DND-41 (cell line): ENCODE data around the gene ARL5B.
A peak's percentile ranks its signal among the peaks of the same experiment; 100 is the strongest.

Experiments used
- ATAC-seq: fragments of 200-7000 bp; cut with Tn5 transposase; 3 replicates; pipeline ENCODE4 v1.9.1; 2021; ENCODE audit warnings: low read depth; ENCODE audit not compliant: insufficient read depth
- DNase-seq: peaks from one replicate; pipeline ENCODE4 v3.0.0-alpha.2; 2020
- H2AFZ ChIP-seq: 2 replicates; pipeline ENCODE4 v1.6.0; 2012; ENCODE audit warnings: low read depth, low read length
- H3K27ac ChIP-seq: 2 replicates; pipeline ENCODE4 v1.5.1; 2012; ENCODE audit warnings: low read length, inconsistent platforms
- H3K27me3 ChIP-seq: fragments of 200-600 bp; sonication (generic); 2 replicates; pipeline ENCODE4 v1.6.0; 2012; ENCODE audit warnings: low read length, mild to moderate bottlenecking, inconsistent platforms; ENCODE audit not compliant: insufficient read depth, poor library complexity
- H3K36me3 ChIP-seq: 2 replicates; pipeline ENCODE4 v1.5.1; 2012; ENCODE audit warnings: low read length, inconsistent platforms; ENCODE audit not compliant: insufficient read depth
- H3K4me1 ChIP-seq: 2 replicates; pipeline ENCODE4 v1.5.1; 2012; ENCODE audit warnings: mild to moderate bottlenecking, low read length; ENCODE audit not compliant: insufficient read depth
- H3K4me2 ChIP-seq: 2 replicates; pipeline ENCODE4 v1.6.0; 2012; ENCODE audit warnings: mild to moderate bottlenecking, moderate library complexity, low read length, inconsistent platforms; ENCODE audit not compliant: insufficient read depth
- H3K4me3 ChIP-seq, 2 experiments: fragments of 200-600 bp in 1 of 2; shearing (Covaris generic) in 1 of 2; 2 replicates each; pipeline ENCODE4 v1.5.1; 2012 to 2016; ENCODE audit warnings: inconsistent platforms in 2 of 2, low read length in 2 of 2, mild to moderate bottlenecking in 2 of 2, low read depth in 1 of 2, moderate library complexity in 1 of 2
- H3K79me2 ChIP-seq: 2 replicates; pipeline ENCODE4 v1.6.0; 2012; ENCODE audit warnings: low read length, inconsistent platforms; ENCODE audit not compliant: insufficient read depth
- H3K9ac ChIP-seq: 2 replicates; pipeline ENCODE4 v1.6.0; 2012; ENCODE audit warnings: low read depth, mild to moderate bottlenecking, inconsistent platforms, low read length, moderate library complexity
- H3K9me3 ChIP-seq: 2 replicates; pipeline ENCODE4 v1.5.1; 2012; ENCODE audit warnings: low read length, moderate library complexity, mild to moderate bottlenecking, inconsistent platforms; ENCODE audit not compliant: insufficient read depth, severe bottlenecking
- H4K20me1 ChIP-seq: 2 replicates; pipeline ENCODE4 v1.6.0; 2012; ENCODE audit warnings: low read length; ENCODE audit not compliant: insufficient read depth
- CTCF ChIP-seq: IDR thresholded peaks from 2 replicates; pipeline ENCODE4 v1.5.1; 2012; ENCODE audit warnings: borderline replicate concordance, low read length, moderate library complexity, mild to moderate bottlenecking; ENCODE audit not compliant: poor library complexity, severe bottlenecking; ENCODE audit errors: extremely low read depth
- EZH2 ChIP-seq: IDR thresholded peaks from 3 replicates; pipeline ENCODE4 v1.6.1; 2012; ENCODE audit warnings: borderline replicate concordance, low read depth, mild to moderate bottlenecking, moderate library complexity, low read length, inconsistent platforms; ENCODE audit not compliant: severe bottlenecking

Gene ARL5B

GRCh38 chr10:18647151-18647550, 12.1 kb upstream of the ARL5B start:
- Histone ChIP-seq H4K20me1 (no peaks in the 10 kb centered on the region), H3K36me3 (peaks cover 35% of the 10 kb centered on the region), H2AFZ (no peak overlapping the region), H3K4me3 (no peak overlapping the region), H3K9ac (no peak overlapping the region), H3K79me2 (peaks cover 43% of the 10 kb centered on the region), H3K4me1 (peaks cover 37% of the 10 kb centered on the region), H3K4me2 (no peak overlapping the region), H3K27ac (no peak overlapping the region), H3K9me3 (no peaks in the 10 kb centered on the region), H3K27me3 (no peaks in the 10 kb centered on the region)
- TF ChIP-seq EZH2 (no peak), CTCF (no peak)
- DNase-seq (no peak), ATAC-seq (no peak)

GRCh38 chr10:18647945-18648344, 11.3 kb upstream of the ARL5B start:
- H3K4me2 ChIP-seq: peak overlapping the region; percentile 79; the same call in 1 of the 2 replicates
- H3K4me3 ChIP-seq: 0 out of 4 replicates have a peak overlapping the region, but pooled peaks of 1 of the 2 experiments have one; percentile 10
- TF ChIP-seq CTCF: no peak
- no peak for TF ChIP-seq EZH2
- no peaks in the 10 kb centered on the region for H4K20me1 ChIP-seq
- no peak for ATAC-seq
- H3K36me3 ChIP-seq: peaks cover 34% of the 10 kb centered on the region
- no peak overlapping the region for H3K9ac ChIP-seq
- H3K4me1 ChIP-seq: peaks cover 42% of the 10 kb centered on the region
- no peaks in the 10 kb centered on the region for H3K27me3 ChIP-seq
- no peaks in the 10 kb centered on the region for H3K9me3 ChIP-seq
- H3K27ac ChIP-seq: no peak overlapping the region; the same call in 1 of the 2 replicates
- H3K79me2 ChIP-seq: peaks cover 40% of the 10 kb centered on the region
- DNase-seq: no peak
- no peak overlapping the region for H2AFZ ChIP-seq

DNA sequence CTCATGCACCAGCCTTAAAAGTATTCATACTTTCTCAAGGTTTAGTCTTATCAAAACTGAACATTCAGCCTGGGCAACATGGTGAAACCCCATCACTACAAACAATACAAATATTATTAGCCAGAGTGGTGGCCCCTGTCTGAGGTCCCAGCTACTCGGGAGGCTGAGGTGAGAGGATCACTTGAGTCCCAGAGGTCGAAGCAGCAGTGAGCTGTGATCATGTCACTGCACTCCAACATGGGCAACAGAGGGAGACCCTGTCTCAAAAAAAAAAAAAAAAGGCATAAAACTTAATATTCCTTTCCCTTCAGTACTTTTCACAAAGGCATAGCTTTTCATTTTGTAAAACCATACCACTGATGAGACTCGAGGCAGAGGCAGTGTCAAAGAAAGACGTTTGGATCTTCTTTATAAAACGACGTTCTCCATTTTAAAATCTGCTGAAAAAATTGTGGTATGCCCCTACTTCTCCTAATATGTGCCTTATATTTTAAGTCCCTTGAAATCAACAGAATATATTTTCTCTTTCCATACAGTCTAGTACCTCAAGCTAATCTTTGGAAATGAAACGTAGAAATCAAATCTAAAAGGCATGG, 9.8 kb upstream of the ARL5B start:
- DNase-seq (no peak), ATAC-seq (no peak)
- peaks cover 42% of the 10 kb centered on the region for H3K4me1 ChIP-seq
- peak overlapping the region; percentile 74 to 91; a peak in 3 of 4 replicates for H3K4me3 ChIP-seq
- H4K20me1 ChIP-seq: no peaks in the 10 kb centered on the region
- peak overlapping the region; percentile 79 for H3K27ac ChIP-seq
- H3K9me3 ChIP-seq: no peaks in the 10 kb centered on the region
- H2AFZ ChIP-seq: peak overlapping the region; percentile 96; the same call in 1 of the 2 replicates
- H3K4me2 ChIP-seq: peak overlapping the region; percentile 79
- peaks cover 24% of the 10 kb centered on the region for H3K36me3 ChIP-seq
- no peak for TF ChIP-seq CTCF
- TF ChIP-seq EZH2: no peak
- H3K27me3 ChIP-seq: no peaks in the 10 kb centered on the region
- H3K9ac ChIP-seq: peak overlapping the region; percentile 66
- peaks cover 37% of the 10 kb centered on the region for H3K79me2 ChIP-seq
